PC-9 (cell line): ENCODE results near the gene MMP25. TPM values are rescaled to one million over a fixed set of nuclear protein-coding genes. Genes with fewer than 3 reads are reported as not detected.

ENCODE experiments used
- BruUV-seq: library from RNA; stranded (reverse); fragments of 400-500 nt; replicated peaks from 2 replicates; lab custom pipeline; 2021; lab: Mats Ljungman, UMichigan
- CTCF ChIA-PET: fragments of 300-600 bp; sonication (Branson Sonifier 250); formaldehyde crosslinking; loops from one replicate; lab custom pipeline; 2022; ENCODE audit warnings: antibody characterized with exemption; lab: Charles Lee
- POLR2A ChIA-PET: fragments of 300-600 bp; sonication (Branson Sonifier 250); formaldehyde crosslinking; loops from one replicate; lab custom pipeline; 2022; ENCODE audit warnings: antibody characterized with exemption; ENCODE audit not compliant: unreplicated experiment; lab: Charles Lee
- DNase-seq, 2 experiments: peaks; one replicate each; pipeline versions ENCODE4 v3.0.0 to v3.0.0-alpha.2; 2015 to 2022; ENCODE audit warnings: mixed read lengths in 1 of 2
- H2AFZ ChIP-seq: fragments of 200-600 bp; sonication (generic); 2 replicates; pipeline ENCODE4 v1.8.1; 2017; ENCODE audit warnings: antibody characterized with exemption
- H3F3A ChIP-seq: fragments of 200-600 bp; sonication (generic); 2 replicates; pipeline ENCODE4 v1.8.1; 2017; ENCODE audit warnings: antibody characterized with exemption, mild to moderate bottlenecking, low read depth; ENCODE audit not compliant: insufficient read depth
- H3K27ac ChIP-seq: fragments of 200-600 bp; sonication (generic); 2 replicates; pipeline ENCODE4 v1.6.1; 2016; ENCODE audit warnings: mixed run types
- H3K27me3 ChIP-seq: fragments of 200-600 bp; sonication (generic); 2 replicates; pipeline ENCODE4 v1.6.1; 2016; ENCODE audit warnings: low read depth, mixed run types; ENCODE audit not compliant: insufficient read depth
- H3K36me3 ChIP-seq: fragments of 200-600 bp; sonication (generic); 2 replicates; pipeline ENCODE4 v1.6.1; 2016; ENCODE audit warnings: low read depth, mixed run types
- H3K4me1 ChIP-seq: fragments of 200-600 bp; sonication (generic); replicated peaks from 2 replicates; pipeline ENCODE4 v1.6.1; 2016; ENCODE audit warnings: mixed run types; ENCODE audit not compliant: insufficient read depth
- H3K4me2 ChIP-seq: fragments of 200-600 bp; sonication (generic); 2 replicates; pipeline ENCODE4 v1.6.1; 2017; ENCODE audit warnings: mixed run types
- H3K4me3 ChIP-seq: fragments of 200-600 bp; sonication (generic); 2 replicates; pipeline ENCODE4 v1.6.1; 2016; ENCODE audit warnings: mixed run types
- H3K79me2 ChIP-seq: fragments of 200-600 bp; sonication (generic); 2 replicates; pipeline ENCODE4 v1.6.1; 2017; ENCODE audit warnings: low read depth, mixed run types
- H3K9me2 ChIP-seq: fragments of 200-600 bp; sonication (generic); 2 replicates; pipeline ENCODE4 v1.8.1; 2017; ENCODE audit warnings: mild to moderate bottlenecking; ENCODE audit not compliant: insufficient read depth
- H3K9me3 ChIP-seq: fragments of 200-600 bp; sonication (generic); 2 replicates; pipeline ENCODE4 v1.8.1; 2016; ENCODE audit warnings: low read depth; ENCODE audit not compliant: insufficient read depth
- H4K20me1 ChIP-seq: fragments of 200-600 bp; sonication (generic); 2 replicates; pipeline ENCODE4 v1.8.1; 2017; ENCODE audit not compliant: insufficient read depth
- EZH2 ChIP-seq: fragments of 200-600 bp; sonication (generic); IDR thresholded peaks from 2 replicates; pipeline ENCODE4 v1.8.0; 2017; ENCODE audit warnings: antibody characterized with exemption, low read depth
- intact Hi-C: fragments of 100-400 bp; cut with micrococcal nuclease; formaldehyde crosslinking; loops from one replicate; pipeline ENCODE4 v1.10.0; 2022; ENCODE audit not compliant: unreplicated experiment
- total RNA-seq: library from RNA; stranded (reverse); gene quantifications from 2 replicates; pipeline ENCODE4 v1.2.3, GENCODE V29; 2021
- TF ChIP-seq, protein P1 (sequence below): fragments of 200-600 bp; sonication (generic); conservative IDR thresholded peaks from 2 replicates; pipeline ENCODE4 v1.6.1; 2017; ENCODE audit warnings: mixed run types, antibody characterized with exemption, mild to moderate bottlenecking, moderate library complexity

Gene MMP25
- total RNA-seq, 1 experiment from 2014 or later: 0.83 TPM

DNA sequence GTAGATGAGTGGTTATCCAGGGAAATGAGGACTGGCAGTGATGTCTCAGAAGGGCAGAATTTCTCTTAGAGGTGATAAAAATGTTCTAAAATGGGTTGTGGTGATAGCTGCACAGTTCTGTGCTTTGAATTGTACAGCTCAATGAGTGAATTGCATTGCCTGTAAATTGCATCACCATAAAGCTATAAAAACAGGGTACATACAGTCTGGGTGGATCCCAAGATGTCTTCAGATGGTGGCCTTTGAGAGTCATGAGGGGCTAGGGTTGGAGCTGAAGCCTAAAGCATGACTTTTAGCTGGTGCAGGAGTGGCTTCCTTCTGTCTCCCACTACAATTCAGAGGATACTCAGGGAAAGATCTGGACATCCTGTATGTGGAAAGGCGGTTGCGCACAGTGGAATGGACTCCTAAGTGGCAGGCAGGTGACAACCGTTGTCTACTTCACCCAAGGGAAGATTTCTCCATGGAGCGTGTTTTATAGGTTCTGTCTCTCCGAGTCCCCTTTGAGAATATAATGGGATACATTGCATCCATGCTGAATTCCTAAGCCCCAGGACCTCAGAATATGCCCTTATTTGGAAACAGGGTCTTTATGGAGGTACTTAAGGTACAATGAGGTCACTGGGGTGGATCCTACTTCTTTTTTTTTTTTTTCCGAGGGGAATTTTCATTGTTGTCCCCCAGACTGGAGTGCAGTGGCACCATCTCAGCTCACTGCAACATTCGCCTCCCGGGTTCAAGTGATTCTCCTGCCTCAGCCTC lies 17.4 kb downstream of the MMP25 start:
- POLR2A ChIA-PET: no interaction called here
- intact Hi-C loops: no loop called here

DNA sequence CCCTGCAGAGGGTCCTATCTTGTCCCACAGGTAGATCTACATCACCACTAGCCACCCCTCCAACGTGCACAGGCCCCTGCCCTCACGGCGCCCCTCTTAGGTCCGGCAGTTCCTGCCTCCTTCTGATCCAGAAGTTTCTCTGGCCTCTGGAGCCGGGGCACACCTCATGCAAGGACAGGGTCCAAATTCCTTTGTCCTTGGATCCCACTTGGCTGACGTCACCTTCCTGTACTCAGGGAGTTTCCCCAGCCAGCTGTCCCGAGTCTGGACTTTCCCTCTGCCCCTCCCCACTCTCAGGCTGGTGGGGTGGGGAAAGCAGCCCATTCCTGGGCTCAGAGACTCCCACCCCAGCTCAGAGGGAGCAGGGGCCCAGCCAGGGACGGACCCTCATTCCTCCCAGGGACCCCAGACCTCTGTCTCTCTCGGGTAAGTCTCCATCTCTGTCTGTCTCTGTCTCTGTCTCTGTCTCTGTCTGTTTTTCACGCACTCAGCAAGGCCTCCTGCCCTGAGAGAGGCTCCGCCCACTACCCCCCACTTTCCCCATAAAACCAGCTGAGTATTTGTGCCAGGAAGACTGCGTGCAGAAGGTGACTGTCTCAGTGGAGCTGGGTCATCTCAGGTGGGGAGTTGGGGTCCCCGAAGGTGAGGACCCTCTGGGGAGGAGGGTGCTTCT lies 18.8 kb downstream of the MMP25 start, which contains the start of gene IL32:
IL32 (plus strand) TSS at position 572 of the 673 bp plus-strand sequence. CDS start 172 bp downstream, outside the sequence.
- TF ChIP-seq, protein P1, sequence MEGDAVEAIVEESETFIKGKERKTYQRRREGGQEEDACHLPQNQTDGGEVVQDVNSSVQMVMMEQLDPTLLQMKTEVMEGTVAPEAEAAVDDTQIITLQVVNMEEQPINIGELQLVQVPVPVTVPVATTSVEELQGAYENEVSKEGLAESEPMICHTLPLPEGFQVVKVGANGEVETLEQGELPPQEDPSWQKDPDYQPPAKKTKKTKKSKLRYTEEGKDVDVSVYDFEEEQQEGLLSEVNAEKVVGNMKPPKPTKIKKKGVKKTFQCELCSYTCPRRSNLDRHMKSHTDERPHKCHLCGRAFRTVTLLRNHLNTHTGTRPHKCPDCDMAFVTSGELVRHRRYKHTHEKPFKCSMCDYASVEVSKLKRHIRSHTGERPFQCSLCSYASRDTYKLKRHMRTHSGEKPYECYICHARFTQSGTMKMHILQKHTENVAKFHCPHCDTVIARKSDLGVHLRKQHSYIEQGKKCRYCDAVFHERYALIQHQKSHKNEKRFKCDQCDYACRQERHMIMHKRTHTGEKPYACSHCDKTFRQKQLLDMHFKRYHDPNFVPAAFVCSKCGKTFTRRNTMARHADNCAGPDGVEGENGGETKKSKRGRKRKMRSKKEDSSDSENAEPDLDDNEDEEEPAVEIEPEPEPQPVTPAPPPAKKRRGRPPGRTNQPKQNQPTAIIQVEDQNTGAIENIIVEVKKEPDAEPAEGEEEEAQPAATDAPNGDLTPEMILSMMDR: no peak
- TF ChIP-seq EZH2: no peak
- intact Hi-C loops: no loop called here
- H3K4me1 ChIP-seq: peaks cover 12% of the 10 kb centered on the region
- H3K9me2 ChIP-seq: no peaks in the 10 kb centered on the region
- H3K36me3 ChIP-seq: no peaks in the 10 kb centered on the region
- no peak for DNase-seq
- no peaks in the 10 kb centered on the region for H3K79me2 ChIP-seq
- no peak within 1 kb of the TSS for H3K4me3 ChIP-seq
- H3F3A ChIP-seq: no peaks in the 10 kb centered on the region
- BruUV-seq: no TSS peak
- H3K27ac ChIP-seq: no peak within 1 kb of the TSS
- H4K20me1 ChIP-seq: no peaks in the 10 kb centered on the region
- H2AFZ ChIP-seq: no peak within 1 kb of the TSS
- no peaks in the 10 kb centered on the region for H3K27me3 ChIP-seq
- H3K9me3 ChIP-seq: no peaks in the 10 kb centered on the region
- ChIA-PET POLR2A (no interaction called here), CTCF (no interaction called here)
- H3K4me2 ChIP-seq: no peak within 1 kb of the TSS

More for the DNA sequence above, 17.4 kb downstream of the MMP25 start:
- Histone ChIP-seq H3K9me3 (no peaks in the 10 kb centered on the region), H3K27ac (no peak overlapping the region), H3K4me2 (no peak overlapping the region), H3K9me2 (no peaks in the 10 kb centered on the region), H3K4me1 (peaks cover 17% of the 10 kb centered on the region), H3K79me2 (no peaks in the 10 kb centered on the region), H3K27me3 (no peaks in the 10 kb centered on the region), H2AFZ (no peak overlapping the region), H3F3A (no peaks in the 10 kb centered on the region), H3K4me3 (no peak overlapping the region), H4K20me1 (no peaks in the 10 kb centered on the region), H3K36me3 (no peaks in the 10 kb centered on the region)
- BruUV-seq: no TSS peak
- CTCF ChIA-PET: no interaction called here
- DNase-seq: no peak
- TF ChIP-seq, protein P1: no peak
- no peak for TF ChIP-seq EZH2

DNA sequence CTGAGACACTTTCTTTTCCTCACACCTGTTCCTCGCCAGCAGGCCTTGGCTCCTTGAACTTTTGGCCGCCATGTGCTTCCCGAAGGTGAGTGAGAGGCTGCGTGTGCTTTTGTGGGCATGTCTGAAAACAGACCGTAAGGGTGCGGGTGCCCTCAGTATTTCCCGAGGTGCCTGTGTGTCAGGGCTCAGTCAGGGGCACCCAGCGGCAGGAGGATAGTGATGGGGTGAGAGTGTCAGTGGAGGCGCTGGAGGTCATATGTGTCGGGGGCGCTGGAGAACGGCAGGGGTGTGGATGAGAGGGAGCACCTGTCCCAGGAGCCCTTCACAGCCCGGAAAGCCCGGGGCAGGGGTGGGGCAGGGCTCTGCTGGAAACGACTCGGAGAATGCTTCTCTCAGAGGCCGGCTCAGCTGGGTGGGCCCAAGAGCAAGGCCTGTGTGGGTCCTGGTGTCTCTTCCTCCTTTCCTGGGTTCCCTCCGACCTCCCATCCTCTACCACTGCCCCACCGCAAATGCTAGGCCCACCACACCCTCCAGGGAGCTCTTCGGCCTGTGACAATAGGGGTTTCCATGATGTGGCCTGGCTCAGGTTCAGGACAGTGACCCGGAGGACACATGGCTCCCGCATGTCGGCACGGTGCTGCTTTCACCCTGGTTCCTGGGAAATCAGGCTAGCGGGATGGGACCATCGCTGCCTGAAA lies 19.5 kb downstream of the MMP25 start:
- H3K27ac ChIP-seq: no peak overlapping the region

More for the DNA sequence above, 19.5 kb downstream of the MMP25 start:
- Histone ChIP-seq H3K9me3 (no peaks in the 10 kb centered on the region), H3F3A (no peaks in the 10 kb centered on the region), H3K4me2 (no peak overlapping the region), H2AFZ (no peak overlapping the region), H3K79me2 (no peaks in the 10 kb centered on the region), H3K36me3 (no peaks in the 10 kb centered on the region), H3K27me3 (no peaks in the 10 kb centered on the region), H3K4me3 (no peak overlapping the region), H3K9me2 (no peaks in the 10 kb centered on the region), H4K20me1 (no peaks in the 10 kb centered on the region), H3K4me1 (peaks cover 12% of the 10 kb centered on the region)
- no peak for DNase-seq
- ChIA-PET POLR2A (no interaction called here), CTCF (no interaction called here)
- TF ChIP-seq EZH2: no peak
- TF ChIP-seq, protein P1: no peak
- intact Hi-C loops: no loop called here
- no TSS peak for BruUV-seq
